Suppressor macrophage treated with lipopolysaccharide for 4 hours (primary cell): ENCODE results near the gene BCL2L1.

ENCODE experiments used
- DNase-seq: peaks from one replicate; pipeline ENCODE4 v3.0.0-alpha.2; 2020

Gene BCL2L1

GRCh38 chr20:31708736-31709534, 13.7 kb downstream of the BCL2L1 start:
- no peak for DNase-seq

DNA sequence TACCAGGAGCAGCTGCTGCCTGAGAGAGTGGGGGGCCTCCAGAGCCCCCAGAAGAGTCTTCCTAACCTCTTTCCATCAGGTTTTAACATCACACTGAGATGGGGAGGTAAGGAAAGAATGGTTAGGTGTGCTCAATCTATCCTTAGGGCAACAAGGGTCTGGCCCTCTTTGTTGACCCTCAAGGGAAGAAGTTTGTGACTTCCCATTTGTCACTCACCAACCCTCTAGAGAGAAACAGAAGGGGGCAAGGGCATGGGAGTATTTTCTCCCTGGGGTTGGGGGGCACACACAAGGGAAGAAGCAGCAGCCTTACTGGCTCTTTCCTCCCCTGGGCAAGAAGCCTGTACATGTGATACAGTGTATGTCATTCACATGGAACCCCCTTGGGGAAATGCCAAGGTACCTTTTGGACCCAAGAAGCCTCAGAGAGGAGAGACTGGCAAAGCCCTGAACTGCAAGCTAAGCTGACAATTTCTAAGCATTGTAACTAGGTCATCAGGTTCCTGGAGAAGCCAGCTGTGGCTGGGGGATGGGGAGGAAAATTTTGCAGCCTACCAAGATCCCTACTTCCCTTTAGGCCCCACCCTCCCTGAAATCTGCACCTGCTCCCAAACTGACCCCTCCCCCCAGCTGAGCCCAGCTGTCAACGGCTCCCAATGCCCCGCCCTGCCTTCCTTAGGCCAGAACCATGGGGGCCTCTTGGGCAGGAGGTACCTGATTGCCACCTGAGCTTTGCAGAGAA, 14.5 kb downstream of the BCL2L1 start:
- no peak for DNase-seq

GRCh38 chr20:31707258-31707615, 15.4 kb downstream of the BCL2L1 start:
- no peak for DNase-seq

DNA sequence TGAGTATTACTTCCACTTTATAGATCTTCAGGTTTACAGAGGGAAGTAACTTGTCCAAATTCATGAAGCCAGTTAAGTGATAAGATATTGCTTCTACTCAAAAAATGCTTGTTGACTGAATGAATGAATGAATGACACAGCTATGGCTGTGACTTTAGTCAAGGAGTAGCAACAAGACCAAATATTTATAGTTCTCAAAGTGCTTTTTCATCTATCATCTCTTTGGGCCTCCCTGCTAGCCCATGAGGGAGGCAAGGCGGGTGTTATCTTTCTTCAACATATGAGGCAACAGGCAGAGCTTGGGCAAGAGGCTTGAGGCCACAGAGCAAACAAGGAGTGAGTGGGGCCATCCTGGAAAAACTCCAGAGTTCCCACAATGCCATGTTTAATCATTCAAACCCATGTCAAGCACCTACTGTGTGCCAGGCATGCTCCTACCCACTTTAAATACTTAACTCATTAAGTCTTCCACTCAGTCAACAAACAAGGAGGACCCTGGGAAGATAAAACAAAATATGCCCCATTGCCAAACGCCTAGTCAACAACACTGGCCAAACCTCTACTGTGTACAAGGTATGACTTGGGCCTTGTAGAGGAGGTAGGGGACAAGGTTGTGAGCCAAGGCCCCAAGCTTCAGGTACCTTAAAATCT, 15.9 kb downstream of the BCL2L1 start:
- no peak for DNase-seq

- DNase-seq: no peak
Measured at GRCh38 chr20:31705598-31706597, 16.8 kb downstream of the BCL2L1 start.

DNA sequence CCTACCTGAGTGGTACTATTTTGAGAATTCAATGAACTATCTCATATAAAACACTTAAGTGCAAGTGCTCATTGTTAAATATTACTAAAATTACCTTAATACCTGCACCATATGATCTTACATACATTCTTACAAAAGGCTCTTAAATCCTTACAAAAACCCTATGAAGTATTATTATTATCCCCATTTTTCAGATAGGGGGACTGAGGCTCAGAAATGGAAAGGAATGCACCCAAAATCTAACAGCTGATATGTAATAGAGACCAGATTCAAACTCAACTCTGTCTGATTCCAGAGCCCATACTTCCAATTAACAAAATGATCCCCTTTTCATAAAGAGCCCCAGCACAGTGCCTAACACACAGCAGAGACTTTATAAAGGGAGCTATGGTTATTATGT, 17.5 kb downstream of the BCL2L1 start:
- DNase-seq: no peak

- DNase-seq: no peak
Measured at GRCh38 chr20:31704225-31705119, 18.2 kb downstream of the BCL2L1 start.

- no peak for DNase-seq
Measured at GRCh38 chr20:31701591-31701990, 21.1 kb downstream of the BCL2L1 start.

DNA sequence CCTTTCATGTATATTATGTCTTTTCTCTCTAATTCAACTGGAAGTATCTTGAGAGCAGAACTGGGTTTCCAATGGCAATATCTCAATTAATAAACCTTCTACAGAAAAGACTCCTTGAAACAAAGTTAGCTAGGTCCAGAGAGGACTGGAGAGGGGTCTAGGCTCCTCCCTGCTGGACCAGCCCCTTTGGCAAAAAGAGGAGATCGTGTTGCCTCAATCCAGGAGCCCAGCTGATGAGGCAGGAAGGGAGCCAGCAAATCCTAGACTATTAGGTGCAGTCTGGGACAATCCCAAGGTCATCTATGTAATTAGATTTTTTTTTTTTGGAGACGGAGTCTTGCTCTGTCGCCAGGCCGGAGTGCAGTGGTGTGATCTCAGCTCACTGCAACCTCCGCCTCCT, 21.9 kb downstream of the BCL2L1 start:
- no peak for DNase-seq

DNA sequence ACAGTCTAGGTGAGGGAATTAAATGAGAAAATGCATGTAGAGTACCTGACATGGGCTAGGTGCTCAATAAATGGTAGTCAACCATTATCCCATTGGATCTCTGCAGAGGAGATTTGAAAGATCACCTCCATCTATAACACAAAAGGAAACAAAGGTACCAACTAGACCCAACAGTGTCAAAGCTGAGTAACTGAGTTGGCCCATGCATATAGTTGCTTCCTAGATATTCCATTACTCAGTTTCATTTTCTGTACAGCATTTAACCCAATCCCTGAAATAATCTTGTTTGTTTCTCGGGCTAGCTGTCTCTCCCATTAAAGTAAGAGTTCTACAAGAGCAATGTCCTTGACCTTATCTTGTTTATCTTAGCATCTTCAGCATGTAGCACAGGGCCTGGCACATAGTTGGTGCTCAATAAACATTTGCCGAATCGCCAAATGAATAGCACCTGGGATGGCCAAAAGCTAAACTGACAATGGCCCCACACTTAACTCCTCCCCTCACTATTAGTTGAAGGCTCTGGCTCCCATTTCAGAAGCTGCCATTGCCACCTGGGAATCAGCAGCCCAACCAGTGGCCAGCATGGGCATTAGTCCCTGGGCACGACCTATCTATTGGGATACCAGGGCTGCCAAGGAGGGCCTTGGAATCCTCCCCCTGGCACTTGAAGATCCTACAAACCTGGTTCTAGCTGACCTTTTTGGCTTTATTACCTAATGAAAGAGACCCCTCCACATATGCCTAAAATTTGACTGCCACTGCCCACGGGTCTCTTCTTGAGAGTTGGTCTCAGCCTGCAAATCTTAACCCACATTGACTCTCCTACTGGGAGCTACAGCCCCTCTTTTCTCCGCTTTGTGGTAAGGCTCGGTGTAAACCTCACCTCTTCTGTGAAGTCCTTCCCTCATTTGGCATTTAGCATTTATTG, 22.6 kb downstream of the BCL2L1 start:
- no peak for DNase-seq

DNA sequence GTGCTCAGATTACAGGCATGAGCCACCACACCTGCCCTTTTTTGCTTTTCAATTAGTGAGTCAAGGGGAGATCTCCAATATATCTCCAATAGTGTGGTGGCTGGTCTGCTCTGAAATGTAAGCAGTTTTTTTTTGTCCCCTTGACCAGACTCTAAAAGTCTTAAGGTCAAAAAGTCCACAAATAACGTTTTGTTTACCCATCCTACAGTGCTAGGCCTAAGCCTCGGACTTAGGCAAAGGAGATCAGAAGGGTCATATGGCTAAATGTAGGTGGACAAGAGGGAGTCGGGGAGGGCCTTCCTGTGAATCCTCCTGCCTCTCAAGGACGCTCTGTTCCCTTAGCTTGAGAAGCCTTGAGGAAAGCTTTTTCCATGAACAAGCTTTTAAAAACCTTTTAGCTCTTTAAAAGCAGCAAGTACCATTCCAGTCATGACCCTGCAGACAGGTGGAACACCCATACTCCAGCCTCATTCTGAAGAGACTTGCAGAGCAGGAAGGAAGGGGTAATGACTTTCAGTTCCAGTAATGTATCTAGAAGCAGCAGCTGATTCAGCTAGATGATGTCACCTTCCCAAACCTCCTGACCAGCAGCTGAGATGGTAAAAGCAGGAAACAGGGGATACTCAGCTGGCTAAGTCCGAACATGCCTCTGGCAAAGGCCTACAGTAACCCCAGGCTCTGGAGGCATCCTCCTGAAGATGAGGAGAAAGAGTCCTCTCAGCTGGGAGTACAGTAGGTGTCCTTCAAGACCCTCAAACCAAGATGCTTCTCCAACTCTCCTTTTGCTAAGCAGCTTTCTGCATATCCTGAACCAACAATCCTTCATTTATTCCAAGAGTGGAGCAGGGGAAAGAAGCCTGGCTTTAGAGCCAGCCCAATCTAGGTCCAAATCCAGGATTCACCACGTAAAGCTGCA, 23.6 kb downstream of the BCL2L1 start:
- DNase-seq: peak; percentile 93

GRCh38 chr20:31698243-31698802, 24.3 kb downstream of the BCL2L1 start:
- no peak for DNase-seq

DNA sequence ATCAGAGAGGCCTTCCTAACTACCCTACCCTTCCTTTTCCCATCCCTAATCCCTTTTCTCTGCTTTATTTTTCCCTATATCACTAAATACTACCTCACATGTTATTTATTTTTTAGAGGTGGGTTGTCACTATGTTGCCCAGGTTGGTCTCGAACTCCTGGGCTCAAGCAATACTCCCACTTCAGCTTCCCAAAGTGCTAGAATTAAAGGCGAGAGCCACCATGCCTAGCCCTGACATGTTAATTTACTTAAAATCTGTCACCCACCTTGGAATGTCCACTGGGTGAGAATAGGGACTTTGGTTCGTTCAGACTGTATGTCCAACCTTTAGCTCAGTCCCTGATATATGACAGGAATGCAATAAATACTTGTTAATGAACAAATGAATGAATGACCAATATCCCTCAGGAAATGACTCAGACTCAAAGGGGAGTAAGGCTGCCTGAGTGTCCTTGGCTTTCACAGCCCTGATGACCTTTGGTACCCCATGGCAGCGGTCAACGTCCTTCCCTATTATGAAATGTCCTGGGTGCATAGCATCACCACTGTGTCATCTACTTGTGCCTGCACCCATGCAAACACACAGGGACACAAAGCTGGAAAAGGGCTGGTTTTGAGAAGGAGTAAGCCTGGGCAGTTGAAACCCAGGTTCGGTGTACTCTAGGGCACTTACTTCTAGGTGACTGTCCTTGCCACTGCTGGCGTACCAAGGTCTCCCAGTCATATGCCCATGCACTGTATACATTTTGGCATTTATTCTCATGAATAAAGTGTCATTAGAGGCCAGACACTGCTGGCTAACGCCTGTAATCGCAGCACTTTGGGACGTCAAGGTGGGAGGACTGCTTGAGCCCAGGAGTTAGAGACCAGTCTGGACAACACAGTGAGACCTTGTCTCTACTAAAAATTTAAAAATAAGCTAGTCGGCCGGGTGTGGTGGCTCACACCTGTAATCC, 26.5 kb downstream of the BCL2L1 start:
- DNase-seq: peak; percentile 93

DNA sequence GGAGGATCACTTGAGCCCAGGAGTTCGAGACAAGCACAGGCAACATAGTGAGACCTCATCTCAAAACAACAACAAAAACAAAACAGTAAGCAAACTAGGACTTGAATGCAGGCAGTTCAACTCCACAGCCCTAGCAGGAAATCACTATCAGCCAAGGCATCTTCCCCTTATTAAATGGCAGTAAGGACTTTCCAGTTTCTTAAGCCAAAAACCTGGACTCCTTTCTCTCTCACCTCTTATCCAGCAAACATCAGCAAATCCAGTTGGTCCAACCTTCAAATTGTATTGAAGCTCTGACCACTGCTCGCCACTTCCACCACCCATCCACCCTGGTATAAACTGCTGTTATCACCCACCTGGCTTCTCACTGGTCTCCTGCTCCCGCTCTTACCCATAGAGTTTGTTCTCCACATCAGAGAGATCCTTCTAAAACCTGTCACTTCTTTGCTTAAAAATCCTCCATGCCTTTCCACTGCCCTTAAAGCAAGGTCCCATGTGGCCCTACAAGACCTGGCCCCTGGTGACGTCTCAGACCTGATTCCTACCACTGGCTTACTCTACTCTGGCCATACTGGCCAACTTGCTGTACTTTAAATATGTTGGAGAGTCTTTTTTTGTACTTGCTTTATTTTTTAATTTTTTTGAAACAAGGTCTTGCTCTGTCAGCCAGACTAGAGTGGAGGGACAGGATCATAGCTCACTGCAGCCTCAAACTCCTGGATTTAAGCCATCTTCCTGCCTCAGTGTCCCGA, 27.6 kb downstream of the BCL2L1 start:
- DNase-seq: no peak

DNA sequence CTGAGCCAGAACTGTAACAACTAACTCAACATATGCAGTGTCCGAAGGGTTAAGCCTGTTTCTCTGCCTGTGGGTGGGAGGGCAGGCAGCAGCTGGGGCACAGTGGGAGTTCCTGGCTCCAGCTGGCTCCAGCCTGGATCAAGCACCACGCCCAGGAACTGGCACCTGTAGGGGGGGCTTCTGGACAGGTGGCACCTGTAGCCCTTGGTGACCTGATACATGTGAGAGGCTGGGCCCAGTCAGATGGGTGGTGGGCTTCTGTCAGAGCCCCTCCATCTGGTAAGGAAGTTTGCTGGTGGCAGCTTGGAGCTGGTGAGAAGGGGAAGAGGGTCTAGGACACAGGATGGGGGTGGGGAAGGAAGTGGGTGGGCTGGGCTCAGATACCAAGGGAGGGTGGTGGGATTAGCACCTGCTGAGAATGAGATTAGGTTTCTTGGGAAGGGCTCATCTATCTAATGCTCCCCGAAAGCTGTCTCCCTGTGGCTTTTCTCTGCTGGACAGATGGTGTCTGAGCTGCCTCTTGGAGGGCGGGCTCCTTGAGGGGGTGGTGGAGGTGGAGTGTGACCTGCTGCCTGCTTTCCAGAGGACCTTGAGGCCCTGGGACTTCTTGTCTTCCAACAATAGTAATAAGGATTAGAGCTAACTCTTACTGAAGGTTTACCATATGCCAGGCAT, 28.5 kb downstream of the BCL2L1 start:
- no peak for DNase-seq

GRCh38 chr20:31693402-31693801, 29.3 kb downstream of the BCL2L1 start:
- DNase-seq: no peak
